Measurements from ENCODE around the gene GPRASP1.
"Not testable (repeated sequence)": the region's sequence is repeated elsewhere in the genome, so short reads cannot be mapped to it uniquely, and the experiment has no call there.

The GPRASP1 gene

GRCh38 chrX:102672856-102673255 lies 21.6 kb downstream of the GPRASP1 start:
- no peak overlapping the region for H3K27ac ChIP-seq
- TF ChIP-seq ZFX (IDR thresholded peaks at IDR 0.05; ENCODE audit: borderline replicate concordance), result no peak
- no peak for TF ChIP-seq CTCF (IDR thresholded peaks at IDR 0.05)

- H3K27ac ChIP-seq, result not testable (repeated sequence)
Measured at GRCh38 chrX:102677479-102677878, 26.2 kb downstream of the GPRASP1 start.

GRCh38 chrX:102684772-102685520 lies 33.7 kb downstream of the GPRASP1 start:
- H3K27ac ChIP-seq, result no peak overlapping the region
- TF ChIP-seq ZFX (IDR thresholded peaks at IDR 0.05; ENCODE audit: borderline replicate concordance), result no peak
- TF ChIP-seq CTCF (IDR thresholded peaks at IDR 0.05), result no peak

- H3K27ac ChIP-seq, result no peak overlapping the region
- TF ChIP-seq ZFX (IDR thresholded peaks at IDR 0.05; ENCODE audit: borderline replicate concordance), result no peak
- TF ChIP-seq CTCF (IDR thresholded peaks at IDR 0.05), result no peak
Measured at GRCh38 chrX:102694749-102695148, 43.5 kb downstream of the GPRASP1 start.

GRCh38 chrX:102696306-102696705 lies 45.0 kb downstream of the GPRASP1 start:
- TF ChIP-seq ZFX (IDR thresholded peaks at IDR 0.05; ENCODE audit: borderline replicate concordance) (no peak), CTCF (IDR thresholded peaks at IDR 0.05) (no peak)
- H3K27ac ChIP-seq, result no peak overlapping the region

GRCh38 chrX:102697494-102697893 lies 46.2 kb downstream of the GPRASP1 start:
- TF ChIP-seq CTCF (IDR thresholded peaks at IDR 0.05) (no peak), ZFX (IDR thresholded peaks at IDR 0.05; ENCODE audit: borderline replicate concordance) (no peak)
- H3K27ac ChIP-seq, result no peak overlapping the region

Measured in 22Rv1 (cell line).